GM18873 (cell line): Measurements from ENCODE around the gene PRIM1.

Experiments used
- ATAC-seq: cut with Tn5 transposase; IDR thresholded peaks from one replicate; pipeline ENCODE4 v1.9.1; 2021; ENCODE audit warnings: mild to moderate bottlenecking, moderate library complexity, moderate number of reproducible peaks; ENCODE audit not compliant: unreplicated experiment, low FRiP score

The PRIM1 gene

DNA sequence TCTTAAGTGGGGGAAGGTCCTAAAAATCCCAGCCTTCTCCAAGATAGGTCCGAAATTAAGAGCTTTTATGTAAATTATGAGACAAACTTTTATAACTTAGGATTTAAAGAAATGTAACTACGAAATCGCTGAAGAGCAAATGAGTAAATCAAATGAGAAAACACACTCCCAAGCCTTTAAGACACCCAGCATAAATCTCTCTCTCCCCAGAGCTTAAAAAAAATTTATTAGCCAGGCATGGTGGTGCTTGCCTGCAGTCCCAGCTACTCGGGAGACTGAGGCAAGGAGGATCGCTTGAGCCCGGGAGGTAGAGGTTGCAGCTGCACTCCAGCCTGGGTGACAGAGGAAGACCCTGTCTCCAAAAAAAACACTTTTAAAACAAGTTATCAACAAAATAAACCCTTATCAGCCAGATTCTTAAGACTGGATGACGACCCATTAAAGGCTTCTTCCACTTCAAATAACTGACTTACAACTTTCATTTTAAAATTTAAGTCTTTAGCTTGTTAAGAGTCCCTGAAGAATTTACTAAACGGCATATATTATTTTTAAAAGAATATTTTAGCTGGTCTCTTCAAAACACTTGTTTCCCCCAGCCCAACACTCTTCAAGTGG is 67.3 kb downstream of the PRIM1 start:
- ATAC-seq = no peak

DNA sequence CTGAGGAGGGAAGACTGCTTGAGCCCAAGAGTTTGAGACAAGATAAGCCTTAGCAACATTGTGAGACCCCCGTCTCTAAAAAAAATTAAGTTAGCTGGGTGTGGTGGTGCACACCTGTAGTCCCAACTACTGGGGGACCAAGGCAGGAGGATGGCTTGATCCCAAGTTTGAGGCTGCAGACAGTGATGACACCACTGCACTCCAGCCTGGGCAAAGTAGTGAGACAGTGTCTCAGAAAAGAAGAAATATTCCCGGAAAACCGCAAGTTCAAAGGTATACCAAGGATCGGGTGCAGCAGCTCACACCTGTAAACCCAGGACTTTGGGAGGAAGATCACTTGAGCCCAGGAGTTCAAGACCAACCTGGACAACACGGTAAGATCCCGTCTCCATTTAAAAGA is 69.8 kb downstream of the PRIM1 start:
- ATAC-seq = no peak
